Hepatocyte (in vitro differentiated cells): ENCODE results near the gene INCENP.

Source experiments
- CTCF ChIP-seq: fragments of 200-600 bp; sonication (generic); IDR thresholded peaks from 2 replicates; pipeline ENCODE4 v1.5.1; 2016; ENCODE audit warnings: antibody characterized with exemption, mild to moderate bottlenecking; ENCODE audit not compliant: poor library complexity
- EZH2 ChIP-seq: fragments of 200-600 bp; sonication (generic); IDR thresholded peaks from 2 replicates; pipeline ENCODE4 v1.6.1; 2016; ENCODE audit warnings: antibody characterized with exemption, mild to moderate bottlenecking, borderline replicate concordance
- EZH2phosphoT487 ChIP-seq: fragments of 200-600 bp; sonication (generic); IDR thresholded peaks from one replicate; pipeline ENCODE4 v1.6.1; 2018; ENCODE audit warnings: antibody characterized with exemption, mild to moderate bottlenecking, low read depth, moderate library complexity; ENCODE audit not compliant: unreplicated experiment, severe bottlenecking

- TF ChIP-seq EZH2: no peak
- TF ChIP-seq EZH2phosphoT487: no peak
- TF ChIP-seq CTCF: no peak
Measured at GRCh38 chr11:62103141-62103540, 20.7 kb upstream of the INCENP start.
